T1000 (cell line): ENCODE measurements around the gene TNP2.

ENCODE experiments used
- DNase-seq: peaks from one replicate; lab custom pipeline; 2025; ENCODE audit warnings: mixed read lengths; lab: John Stamatoyannopoulos, UW

Gene TNP2

DNA sequence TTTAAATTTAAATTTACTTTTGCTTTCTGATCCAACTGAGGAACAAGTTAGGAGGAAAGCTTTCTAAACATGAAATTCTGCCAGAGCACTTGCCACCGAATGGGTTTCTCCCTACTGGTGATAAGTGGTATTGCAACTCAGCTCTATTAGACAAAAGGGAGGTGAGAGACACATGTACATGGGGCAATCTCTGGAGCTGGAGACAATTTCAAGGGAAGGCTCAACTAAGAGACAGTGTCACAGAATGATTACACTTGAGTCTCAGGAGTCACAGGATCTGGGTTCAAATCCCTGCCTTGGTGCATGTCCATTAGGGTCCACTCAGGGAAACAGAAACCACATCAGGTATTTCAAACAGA lies 50.5 kb downstream of the TNP2 start:
- DNase-seq: no peak
